ENCODE results near the gene SYNE3.

SYNE3 gene

GRCh38 chr14:95516554-95517181, at the start of gene SYNE3:
Gene SYNE3 (minus strand): TSS chr14:95516650. CDS start chr14:95475821, 40,829 bp downstream.
- peak; percentile 60 for DNase-seq

GRCh38 chr14:95564060-95564459, 47.6 kb upstream of the SYNE3 start:
- DNase-seq = no peak

GRCh38 chr14:95562892-95563685, 46.6 kb upstream of the SYNE3 start:
- no peak for DNase-seq

- peak; percentile 97 for DNase-seq
These were observed 44.6 kb upstream of the SYNE3 start for GRCh38 chr14:95561001-95561412.

GRCh38 chr14:95559203-95559602, 42.8 kb upstream of the SYNE3 start:
- no peak for DNase-seq

GRCh38 chr14:95557832-95558231, 41.4 kb upstream of the SYNE3 start:
- DNase-seq = no peak

- no peak for DNase-seq
These were observed 40.8 kb upstream of the SYNE3 start for GRCh38 chr14:95557291-95557690.

GRCh38 chr14:95555053-95555452, 38.6 kb upstream of the SYNE3 start:
- DNase-seq = no peak

GRCh38 chr14:95553141-95553540, 36.7 kb upstream of the SYNE3 start:
- DNase-seq = no peak

- DNase-seq = no peak
These were observed 35.0 kb upstream of the SYNE3 start for GRCh38 chr14:95551435-95551834.

GRCh38 chr14:95549656-95550585, 33.5 kb upstream of the SYNE3 start:
- no peak for DNase-seq

GRCh38 chr14:95548328-95548929, 32.0 kb upstream of the SYNE3 start:
- no peak for DNase-seq

- no peak for DNase-seq
These were observed 31.3 kb upstream of the SYNE3 start for GRCh38 chr14:95547626-95548327.

GRCh38 chr14:95547272-95547625, 30.8 kb upstream of the SYNE3 start:
- no peak for DNase-seq

GRCh38 chr14:95545515-95546168, 29.2 kb upstream of the SYNE3 start:
- DNase-seq = no peak

GRCh38 chr14:95544588-95544987, 28.1 kb upstream of the SYNE3 start:
- DNase-seq = no peak

GRCh38 chr14:95543021-95543420, 26.6 kb upstream of the SYNE3 start:
- peak; percentile 78 for DNase-seq

GRCh38 chr14:95541932-95542930, 25.8 kb upstream of the SYNE3 start:
- DNase-seq = no peak

- DNase-seq = no peak
These were observed 24.9 kb upstream of the SYNE3 start for GRCh38 chr14:95541346-95541745.

- no peak for DNase-seq
These were observed 23.9 kb upstream of the SYNE3 start for GRCh38 chr14:95540236-95540855.

Data from eye (tissue), 1 donor.